NCI-H2107 (cell line): ENCODE data around the gene MAPK6.
A peak's percentile ranks its signal among the peaks of the same experiment; 100 is the strongest.

Experiments
- DNase-seq: peaks from one replicate; lab custom pipeline; 2025; lab: John Stamatoyannopoulos, UW

The MAPK6 gene

DNA sequence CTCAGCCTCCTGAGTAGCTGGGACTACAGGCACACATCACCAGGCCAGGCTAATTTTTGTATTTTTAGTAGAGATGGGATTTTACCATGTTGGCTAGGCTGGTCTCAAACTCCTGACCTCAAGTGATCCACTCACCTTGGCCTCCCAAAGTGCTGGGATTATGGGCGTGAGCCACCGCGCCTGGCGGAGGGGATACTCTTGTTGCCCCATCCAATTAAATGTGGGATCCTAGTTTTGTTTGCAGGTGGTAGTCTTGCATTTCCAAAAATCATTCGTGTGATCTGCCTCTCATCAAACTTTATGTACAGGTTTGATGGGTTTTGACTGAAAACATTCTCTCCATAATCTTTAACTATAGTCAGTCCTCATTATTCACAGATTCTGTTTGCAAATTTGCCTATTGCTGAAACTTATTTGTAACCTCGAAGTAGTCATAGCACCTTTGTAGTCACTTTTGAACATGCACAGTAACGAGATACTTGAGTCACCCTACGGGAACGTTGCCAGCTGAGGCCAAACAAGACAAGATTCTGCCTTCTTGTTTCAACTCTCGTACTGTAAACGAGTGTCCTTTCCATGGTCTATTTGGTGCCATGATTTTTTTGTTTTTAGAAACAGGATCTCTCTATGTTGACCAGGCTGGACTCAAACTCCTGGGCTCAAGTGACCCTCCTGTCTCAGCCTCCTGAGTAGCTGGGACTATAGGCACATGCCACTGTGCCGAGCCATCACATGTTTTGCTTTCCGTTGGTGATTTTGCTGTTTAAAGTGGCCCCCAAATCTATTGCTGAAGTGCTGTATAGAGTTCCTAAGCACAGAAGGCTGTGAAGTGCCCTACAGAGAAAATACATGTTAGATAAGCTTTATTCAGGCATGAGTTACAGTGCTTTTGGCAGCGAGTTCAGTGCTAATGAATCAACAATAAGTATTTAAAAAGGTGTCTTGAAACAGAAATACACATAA lies 8.1 kb upstream of the MAPK6 start:
- no peak for DNase-seq

DNA sequence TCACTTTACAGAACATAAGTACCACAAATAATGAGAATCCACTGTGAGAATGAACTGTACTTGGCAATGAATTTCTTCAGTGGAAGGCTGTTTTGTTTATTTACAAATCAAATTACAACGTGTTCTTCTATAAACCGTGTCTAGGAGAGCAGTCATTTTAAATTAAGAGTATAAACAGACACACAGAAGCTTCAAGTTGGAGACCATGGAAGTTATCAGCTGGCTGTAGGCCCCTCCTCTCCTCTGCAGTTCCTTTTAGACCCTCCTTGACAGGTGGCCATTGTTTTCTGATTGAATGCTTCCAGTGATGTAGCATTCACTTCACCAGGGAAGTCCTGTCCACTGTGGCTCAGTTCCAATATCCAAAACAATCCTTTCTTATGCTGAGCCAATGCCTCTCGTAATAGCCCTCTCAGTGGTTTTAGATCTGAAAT lies 7.3 kb upstream of the MAPK6 start:
- peak; percentile 9 for DNase-seq

DNA sequence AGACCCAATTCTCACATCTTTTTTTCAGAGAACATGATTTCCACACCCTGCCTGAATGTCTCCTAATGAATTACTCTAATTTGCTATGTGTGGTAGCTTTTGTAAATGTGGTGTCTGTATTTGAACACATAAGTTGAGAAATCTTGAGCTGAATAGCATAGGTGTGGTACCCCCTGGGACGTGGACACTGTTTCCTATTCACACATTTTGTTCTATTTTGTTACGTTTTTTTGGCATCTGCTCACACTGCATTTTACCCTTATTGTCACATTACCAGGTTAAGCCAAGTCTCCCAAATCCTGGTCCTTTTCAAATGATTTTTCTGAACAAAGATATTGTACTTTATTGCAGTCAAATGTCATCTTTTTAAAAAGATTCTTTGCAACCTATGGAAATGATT lies 6.8 kb upstream of the MAPK6 start:
- no peak for DNase-seq

DNA sequence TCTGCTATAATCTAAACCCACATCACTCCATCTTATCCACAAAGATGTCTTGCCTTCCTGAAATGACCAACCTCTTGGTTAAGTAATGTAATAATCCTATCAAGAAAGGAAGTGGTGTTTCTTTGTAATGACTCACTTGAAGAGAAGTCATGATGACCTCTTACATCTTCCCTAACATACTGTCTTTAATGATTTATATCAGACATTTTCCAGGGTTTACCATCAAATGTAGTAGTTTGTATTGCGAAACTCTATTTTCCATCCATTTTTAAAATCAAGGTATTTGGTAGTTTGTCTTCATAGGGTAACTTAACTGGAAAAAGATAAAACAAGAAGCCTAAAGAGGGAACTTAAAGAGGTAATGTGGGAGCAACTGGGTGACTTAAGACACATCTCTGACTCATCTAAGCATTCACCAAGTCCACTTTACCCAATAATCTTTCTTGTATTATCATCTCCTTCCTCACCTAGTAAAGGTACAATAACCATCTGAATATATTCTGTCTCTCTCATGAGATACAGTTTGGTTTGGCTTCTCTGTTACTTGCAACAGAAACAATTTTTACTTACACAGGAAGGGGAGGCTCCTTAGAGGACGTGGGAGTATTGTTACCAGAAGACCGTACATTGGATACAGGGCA lies 5.7 kb upstream of the MAPK6 start:
- DNase-seq = no peak

DNA sequence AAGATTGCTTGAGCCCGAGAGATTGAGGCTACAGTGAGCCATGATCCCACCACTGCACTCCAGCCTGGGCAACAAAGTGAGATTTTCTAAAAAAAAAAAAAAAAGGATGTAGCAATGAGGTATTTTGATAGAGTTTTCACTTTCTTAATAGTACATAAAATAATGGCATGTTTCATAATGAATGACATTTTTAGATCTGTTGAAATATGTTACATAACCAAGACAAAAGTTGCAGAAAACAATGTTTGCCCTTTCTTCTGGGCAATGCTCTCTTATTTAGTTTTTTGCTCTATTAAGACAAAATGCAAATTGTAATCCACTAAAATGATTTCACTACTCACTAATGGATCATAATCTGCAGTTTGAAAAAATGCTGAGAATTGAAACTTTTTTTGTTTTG lies 4.4 kb upstream of the MAPK6 start:
- DNase-seq = no peak

DNA sequence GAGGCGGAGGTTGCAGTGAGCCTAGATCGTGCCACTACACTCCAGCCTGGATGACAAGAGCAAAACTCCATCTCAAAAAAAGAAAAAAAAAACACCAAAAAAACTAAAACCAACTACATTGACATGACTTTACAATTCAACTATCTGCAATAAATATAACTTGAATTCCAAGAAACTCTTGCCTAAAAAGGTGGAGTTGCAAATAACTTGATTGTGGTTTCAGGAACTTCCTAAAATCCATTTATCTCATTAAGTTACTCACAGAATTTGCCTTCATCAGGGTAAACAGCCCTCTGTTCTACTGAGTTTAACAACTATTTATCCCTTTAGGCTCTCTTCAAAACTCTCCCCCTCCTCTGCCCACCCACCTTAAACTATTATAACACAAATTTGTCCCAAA lies 2.7 kb upstream of the MAPK6 start:
- DNase-seq = no peak

DNA sequence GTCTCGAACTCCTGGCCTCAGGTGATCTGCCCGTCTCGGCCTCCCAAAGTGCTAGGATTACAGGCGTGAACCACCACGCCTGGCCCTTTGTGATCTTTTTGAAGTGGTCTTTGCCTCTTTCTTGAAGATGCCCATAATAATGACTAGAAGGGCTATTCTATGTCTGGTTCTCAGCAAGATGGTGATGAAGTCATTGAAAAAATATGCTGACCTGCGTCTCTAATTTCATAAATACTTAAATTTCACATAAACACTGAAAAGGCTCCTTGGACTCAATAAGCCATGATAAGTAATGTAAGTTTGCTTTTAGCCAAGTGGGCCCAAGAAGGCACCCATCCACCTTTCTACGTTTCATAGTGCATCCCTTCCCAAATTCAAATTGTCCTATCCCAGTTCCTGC lies 775 bp upstream of the MAPK6 start:
- no peak for DNase-seq

DNA sequence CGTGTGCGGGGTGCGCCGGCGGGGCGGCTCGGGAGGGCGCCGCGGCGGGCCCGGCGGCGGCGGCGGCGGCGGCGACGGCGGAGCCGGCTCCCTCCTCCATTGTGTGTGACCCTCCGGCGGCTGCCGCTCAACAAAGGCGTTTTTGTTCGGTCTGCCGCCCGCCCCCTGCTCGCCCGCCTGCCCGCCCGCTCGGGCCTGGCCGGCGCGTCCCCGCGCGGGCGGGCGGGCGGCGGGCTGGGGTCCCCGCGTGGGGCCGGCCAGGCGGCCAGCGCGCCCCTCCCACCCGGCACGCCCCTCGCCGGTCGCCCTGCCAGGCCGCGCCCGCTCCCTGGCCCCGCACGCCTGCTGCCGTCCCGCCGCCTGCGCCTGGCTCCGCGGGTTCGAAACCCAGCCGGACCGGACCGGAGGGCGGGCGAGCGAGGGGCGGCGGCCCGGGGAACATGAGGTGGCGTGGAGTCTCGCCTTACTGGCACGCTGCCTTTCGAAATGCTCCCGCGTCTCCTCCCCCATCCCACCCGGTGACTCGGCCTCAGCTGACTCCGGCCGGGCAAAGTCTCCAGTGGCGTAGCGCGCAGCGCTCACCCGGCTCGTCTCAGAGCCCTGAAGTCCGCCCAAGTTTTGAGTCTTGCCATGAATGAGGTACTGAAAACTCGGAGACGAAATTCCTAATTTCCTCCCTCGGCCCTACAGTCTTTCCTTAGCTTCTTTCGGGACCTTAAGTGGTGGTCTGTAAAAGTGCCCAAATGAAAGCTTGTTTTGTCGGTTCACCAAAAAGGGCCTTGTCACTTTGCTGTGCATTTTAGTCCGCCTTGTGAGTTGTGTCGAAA lies 588 bp downstream of the MAPK6 start:
- no peak for DNase-seq

DNA sequence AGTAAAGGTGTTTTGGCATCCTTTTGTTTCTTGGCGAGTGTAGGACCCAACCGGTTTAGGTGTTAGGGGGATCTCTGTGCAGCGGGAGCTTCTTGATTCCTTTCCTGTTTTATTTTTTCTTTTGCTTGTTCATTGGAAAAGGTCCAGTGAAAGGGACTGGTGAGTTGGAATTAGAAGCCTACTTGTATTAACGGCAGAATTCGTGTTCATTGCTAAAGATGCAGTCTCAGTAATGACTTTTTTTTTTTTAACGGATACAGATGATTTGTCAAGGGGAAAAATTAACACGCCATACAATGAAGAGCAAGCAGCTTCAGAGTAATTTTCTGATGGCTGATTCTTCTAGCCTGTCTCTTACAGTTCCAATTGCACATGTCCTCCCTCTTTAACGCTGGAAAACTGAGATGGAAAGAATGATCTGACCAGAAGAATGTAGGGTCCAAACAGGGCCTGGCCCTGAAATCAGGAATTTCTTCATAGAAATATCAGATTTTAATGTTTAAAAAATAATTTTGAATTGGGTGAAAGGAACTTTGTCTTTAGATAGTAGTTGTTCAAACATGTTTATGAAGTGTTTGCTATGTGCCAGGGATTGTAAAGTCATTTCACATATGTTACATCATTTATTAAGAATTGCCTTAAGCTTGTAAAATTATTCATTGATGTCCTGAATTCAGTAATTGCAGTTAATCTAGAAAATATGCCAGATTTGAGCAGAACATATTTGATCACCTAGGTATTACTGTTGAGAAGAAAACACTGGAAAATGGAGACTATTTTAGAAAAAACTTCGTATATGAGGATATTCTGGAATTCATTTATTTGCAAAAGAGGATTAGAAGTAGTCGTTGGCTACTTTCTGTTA lies 1.4 kb downstream of the MAPK6 start:
- DNase-seq = no peak

DNA sequence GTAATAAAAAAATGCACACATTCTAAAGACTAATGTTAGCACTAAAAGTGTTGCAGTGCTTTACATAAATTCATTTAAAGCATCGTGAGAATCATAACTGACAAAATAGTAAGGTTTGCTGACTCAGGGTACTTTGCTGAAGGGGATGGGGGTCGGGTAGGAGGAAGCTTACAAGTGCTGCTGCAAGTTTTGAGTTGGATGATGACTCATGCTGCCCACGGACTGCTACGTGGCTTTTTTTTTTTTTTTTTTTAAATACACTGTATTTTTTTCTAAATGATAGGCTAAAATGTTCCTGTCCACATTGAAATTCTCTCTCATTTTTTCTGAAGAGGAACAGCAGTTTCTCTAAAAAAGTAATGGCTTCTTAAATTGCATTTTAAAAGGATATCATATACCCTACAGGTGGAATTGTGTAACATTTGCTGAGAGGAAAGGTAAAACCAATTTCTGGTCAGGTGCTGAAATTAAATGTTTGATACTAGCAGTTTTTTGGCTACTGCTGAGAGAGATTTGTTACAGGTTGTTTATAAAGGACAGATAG lies 2.2 kb downstream of the MAPK6 start:
- no peak for DNase-seq

DNA sequence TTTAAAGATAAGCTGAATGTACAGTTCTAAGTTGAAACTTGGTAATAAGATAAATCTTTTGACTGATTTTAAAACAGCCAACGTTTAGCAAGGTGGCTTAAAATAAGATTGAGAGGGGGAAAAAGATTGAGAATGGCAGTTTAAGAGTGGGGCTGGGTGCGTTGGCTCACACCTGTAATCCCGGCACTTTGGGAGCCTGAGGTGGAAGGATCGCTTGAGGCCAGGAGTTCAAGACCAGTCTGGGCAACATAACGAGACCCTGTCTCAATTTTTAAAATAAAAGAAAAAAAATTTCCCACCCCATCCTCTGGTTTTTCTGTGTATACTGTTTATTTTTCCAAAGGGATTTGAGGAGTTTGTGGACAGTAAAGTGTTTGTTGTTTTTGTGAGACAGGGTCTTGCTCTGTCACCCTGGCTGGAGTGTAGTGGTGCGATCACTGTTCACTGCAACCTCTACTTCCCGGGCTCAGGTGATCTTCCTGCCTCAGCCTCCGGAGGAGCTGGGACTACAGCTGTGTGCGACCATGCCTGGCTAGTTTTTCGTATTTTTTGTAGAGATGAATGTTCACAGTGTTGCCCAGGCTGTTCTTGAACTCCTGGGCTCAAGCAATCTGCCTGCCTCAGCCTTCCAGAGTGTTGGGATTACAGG lies 3.0 kb downstream of the MAPK6 start:
- DNase-seq = no peak

DNA sequence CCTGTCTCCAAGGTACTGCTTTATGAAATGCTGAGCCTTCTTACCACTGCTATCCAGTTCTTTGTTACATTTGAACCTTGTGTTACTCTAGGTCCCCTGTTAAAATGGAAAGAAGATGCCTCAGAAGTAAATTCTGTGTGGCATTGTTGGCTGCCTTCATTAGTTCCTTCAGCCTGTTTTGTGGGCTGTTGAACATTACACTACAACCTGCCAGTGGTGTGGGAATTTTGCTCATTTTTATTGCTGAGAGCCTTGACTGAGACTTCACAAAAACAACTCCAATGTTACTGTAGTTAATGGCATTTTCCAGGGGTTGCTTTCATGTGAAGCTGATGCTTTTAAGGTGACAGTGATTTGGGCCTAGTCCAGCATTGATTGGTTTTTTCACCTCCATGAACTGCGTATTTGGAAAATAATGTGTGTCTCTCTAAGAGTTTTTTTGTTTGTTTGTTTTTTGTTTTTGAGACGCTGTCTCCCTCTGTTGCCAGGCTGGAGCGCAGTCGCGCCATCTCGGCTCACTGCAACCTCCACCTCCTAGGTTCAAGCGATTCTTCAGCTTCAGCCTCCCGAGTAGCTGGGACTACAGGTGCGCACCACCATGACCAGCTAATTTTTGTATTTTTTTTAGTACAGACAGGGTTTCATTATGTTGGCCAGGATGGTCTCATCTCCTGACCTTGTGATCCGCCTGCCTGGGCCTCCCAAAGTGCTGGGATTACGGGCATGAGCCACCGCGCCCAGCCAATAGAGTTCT lies 4.3 kb downstream of the MAPK6 start:
- no peak for DNase-seq

DNA sequence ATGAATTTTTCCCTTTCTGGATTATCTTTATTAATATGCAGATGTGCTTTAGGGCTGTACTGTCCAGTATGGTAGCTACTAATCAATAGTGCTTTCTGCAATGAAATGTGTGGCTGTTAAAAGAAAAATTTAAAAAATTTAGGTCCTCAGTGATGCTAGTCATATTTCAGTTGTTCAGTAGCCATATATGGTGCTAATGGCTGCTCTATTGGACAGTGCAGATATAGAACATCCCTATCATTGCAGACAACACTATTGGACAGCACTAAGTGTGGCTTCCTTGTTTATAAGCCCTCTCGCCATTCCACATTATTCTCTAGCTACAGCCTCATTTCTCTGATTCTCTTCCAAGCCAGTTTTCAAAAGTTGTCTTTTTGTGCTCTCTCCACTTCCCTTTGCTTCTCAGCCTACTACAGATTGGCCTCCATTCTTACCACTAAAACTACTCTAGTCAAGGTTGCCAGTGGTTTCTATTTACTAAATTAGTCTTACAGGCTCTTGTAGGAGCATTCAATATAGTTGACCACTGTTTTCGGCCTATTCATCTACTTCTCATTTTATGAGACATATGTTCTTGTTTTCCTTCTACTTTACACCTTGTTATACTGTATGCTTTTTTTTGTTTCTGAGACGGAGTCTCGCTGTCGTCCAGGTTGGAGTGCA lies 9.5 kb downstream of the MAPK6 start:
- no peak for DNase-seq

DNA sequence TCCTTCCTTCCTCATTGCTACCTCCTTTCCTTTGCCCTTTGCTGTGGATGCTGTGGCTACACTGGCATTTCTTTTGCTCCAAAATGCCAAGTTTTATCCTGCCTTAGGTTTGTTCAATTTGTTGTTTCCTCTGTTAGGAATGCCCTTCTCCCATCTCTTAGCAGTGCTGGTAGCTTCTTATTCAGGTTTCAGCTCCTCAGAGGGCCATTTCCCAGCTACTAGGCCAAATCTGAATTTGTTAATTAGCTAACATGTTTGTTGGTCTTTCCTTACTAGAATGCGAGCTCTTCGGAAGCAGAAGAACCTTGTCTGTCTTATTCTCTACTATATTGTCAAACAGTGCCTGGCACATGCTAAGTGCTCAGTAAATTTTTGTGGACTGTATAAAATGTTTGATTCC lies 11.0 kb downstream of the MAPK6 start:
- no peak for DNase-seq

DNA sequence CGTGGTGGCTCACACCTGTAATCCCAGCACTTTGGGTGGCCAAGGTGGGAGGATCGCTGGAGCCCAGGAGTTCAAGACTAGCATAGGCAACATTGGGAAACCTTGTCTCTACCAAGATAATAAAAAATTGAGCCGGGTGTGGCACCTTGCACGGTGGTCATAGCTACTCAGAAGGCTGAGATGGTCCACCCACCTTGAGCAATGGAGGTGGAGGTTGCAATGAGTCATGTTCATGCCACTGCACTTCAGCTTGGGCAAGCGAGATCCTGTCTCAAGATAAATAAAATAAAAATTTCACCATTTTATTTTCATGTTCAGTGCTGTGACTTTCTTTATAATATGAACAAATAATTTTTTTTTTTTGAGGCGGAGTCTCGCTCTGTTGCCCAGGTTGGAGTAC lies 12.5 kb downstream of the MAPK6 start:
- no peak for DNase-seq

DNA sequence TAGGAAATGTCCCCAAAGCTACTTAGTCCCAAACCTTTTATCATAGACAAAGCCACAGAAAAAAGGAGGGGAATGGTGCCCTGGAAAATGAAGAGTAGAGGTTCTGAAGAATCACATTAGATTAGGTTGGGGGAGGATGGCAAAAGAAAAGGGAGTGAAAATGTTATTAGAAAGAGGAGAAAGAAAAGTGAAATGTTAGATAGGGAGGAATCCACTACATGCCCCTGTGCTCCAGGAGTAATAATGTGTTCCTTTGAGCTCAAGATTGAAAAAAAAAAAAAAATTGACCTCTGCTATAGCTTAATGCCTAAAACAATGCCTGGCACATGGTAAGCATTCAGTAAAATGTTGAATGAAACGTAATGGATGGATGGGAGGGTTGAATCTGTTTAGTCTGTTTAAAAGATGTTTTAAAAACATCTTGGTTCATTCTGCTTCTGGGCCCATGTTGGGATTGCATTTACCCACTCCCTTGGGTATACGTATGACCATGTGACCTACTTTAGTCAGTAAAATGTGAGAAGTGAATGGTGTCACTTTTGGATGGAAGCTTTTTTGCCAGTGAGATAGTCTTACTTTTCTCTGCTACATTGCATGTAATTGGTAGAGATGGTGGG lies 19.0 kb downstream of the MAPK6 start:
- DNase-seq = no peak

DNA sequence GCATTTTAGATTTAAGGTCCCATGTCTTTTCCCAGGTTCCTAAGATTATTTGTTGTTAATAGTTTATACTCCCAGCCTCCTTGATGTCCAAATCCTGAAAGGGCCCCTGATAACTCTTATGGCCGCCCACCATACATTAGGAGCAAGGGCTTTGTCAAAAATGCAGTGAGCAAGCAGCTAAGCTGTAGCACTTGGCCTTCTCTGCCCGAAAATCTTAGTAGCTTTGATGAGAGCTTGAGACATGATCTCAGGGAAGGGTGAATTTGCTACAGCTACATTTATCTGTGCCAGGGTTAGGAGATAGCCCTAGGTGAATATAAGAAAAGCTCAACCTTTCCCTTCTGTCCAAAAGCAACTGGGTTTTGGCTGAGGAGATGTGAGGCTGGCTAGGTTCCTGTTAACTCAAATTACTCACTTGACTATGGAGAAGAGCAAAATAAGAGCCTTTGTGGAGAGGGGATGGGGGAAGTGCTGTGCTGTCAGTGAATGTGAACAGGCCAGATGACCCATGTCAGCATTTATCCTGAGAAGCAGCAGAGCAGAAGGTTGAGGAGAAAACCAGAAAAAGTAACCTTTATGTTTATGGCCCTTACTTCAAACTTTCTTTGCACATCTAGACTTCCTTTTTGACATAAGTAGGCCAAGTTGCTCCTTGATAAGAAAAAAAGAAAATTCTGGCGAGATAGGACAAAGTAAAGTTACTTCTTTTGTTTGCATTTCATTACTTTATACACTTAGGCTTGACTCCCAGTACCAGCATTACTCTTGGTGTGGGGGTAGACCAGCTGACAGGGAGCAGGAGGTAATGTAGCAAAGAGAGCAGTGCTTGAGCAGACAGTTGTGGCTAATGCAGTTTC lies 21.1 kb downstream of the MAPK6 start:
- no peak for DNase-seq
